Neuronal stem cell (in vitro differentiated cells): Measurements from ENCODE around the gene MALRD1.

ENCODE experiments used
- DNase-seq: peaks from one replicate; pipeline ENCODE4 v3.0.0-alpha.2; 2013; ENCODE audit warnings: low spot score
- H2AFZ ChIP-seq: one replicate; pipeline ENCODE4 v1.6.1; 2013; ENCODE audit warnings: mild to moderate bottlenecking, low read length, inconsistent platforms
- H2AK5ac ChIP-seq: 2 replicates; pipeline ENCODE4 v1.6.1; 2013; ENCODE audit warnings: low read depth, mild to moderate bottlenecking, inconsistent platforms, low read length, moderate library complexity, mixed read lengths
- H2BK120ac ChIP-seq: 2 replicates; pipeline ENCODE4 v1.6.1; 2013; ENCODE audit warnings: low read depth, mild to moderate bottlenecking, inconsistent platforms, low read length, moderate library complexity, mixed read lengths
- H2BK12ac ChIP-seq: one replicate; pipeline ENCODE4 v1.6.1; 2013; ENCODE audit warnings: low read length, inconsistent platforms
- H2BK15ac ChIP-seq: 2 replicates; pipeline ENCODE4 v1.6.1; 2013; ENCODE audit warnings: mild to moderate bottlenecking, low read length, inconsistent platforms, mixed read lengths
- H2BK5ac ChIP-seq: one replicate; pipeline ENCODE4 v1.6.1; 2013; ENCODE audit warnings: inconsistent platforms, mild to moderate bottlenecking, low read length, moderate library complexity
- H3K14ac ChIP-seq: one replicate; pipeline ENCODE4 v1.6.1; 2013; ENCODE audit warnings: low read length, inconsistent platforms
- H3K18ac ChIP-seq: 2 replicates; pipeline ENCODE4 v1.6.1; 2013; ENCODE audit warnings: low read length, inconsistent platforms
- H3K23ac ChIP-seq: 2 replicates; pipeline ENCODE4 v1.6.1; 2013; ENCODE audit warnings: low read depth, mild to moderate bottlenecking, mixed read lengths, low read length, inconsistent platforms; ENCODE audit not compliant: poor library complexity
- H3K27ac ChIP-seq: replicated peaks from 3 replicates; pipeline ENCODE4 v1.5.1; 2013; ENCODE audit warnings: low read length, inconsistent platforms
- H3K27me3 ChIP-seq, 3 experiments: 2 replicates each; pipeline ENCODE4 v1.6.1; 2013; ENCODE audit warnings: low read length in 3 of 3, mild to moderate bottlenecking in 2 of 3, inconsistent platforms in 1 of 3, low read depth in 1 of 3, mixed read lengths in 1 of 3, moderate library complexity in 1 of 3; ENCODE audit not compliant: control insufficient read depth in 3 of 3, insufficient read depth in 3 of 3
- H3K36me3 ChIP-seq, 2 donors: replicated peaks in 1 of 2; 2 replicates each; pipeline ENCODE4 v1.6.1; 2013; ENCODE audit warnings: low read length in 2 of 2; ENCODE audit not compliant: control insufficient read depth in 2 of 2, insufficient read depth in 2 of 2
- H3K4ac ChIP-seq: 2 replicates; pipeline ENCODE4 v1.6.1; 2013; ENCODE audit warnings: inconsistent platforms, mild to moderate bottlenecking, low read length, moderate library complexity
- H3K4me1 ChIP-seq, 2 donors: 1 replicate in 1 of 2; 2 replicates in 1 of 2; pipeline ENCODE4 v1.6.1; 2013; ENCODE audit warnings: low read length in 2 of 2, low read depth in 1 of 2; ENCODE audit not compliant: control insufficient read depth in 2 of 2, insufficient read depth in 1 of 2
- H3K4me2 ChIP-seq: one replicate; pipeline ENCODE4 v1.6.1; 2013; ENCODE audit warnings: mild to moderate bottlenecking, low read length, inconsistent platforms; ENCODE audit not compliant: insufficient read depth, poor library complexity, severe bottlenecking
- H3K4me3 ChIP-seq, 2 donors: 2 replicates each; pipeline ENCODE4 v1.5.1; 2013; ENCODE audit warnings: low read length in 2 of 2, mild to moderate bottlenecking in 2 of 2, inconsistent platforms in 1 of 2, moderate library complexity in 1 of 2
- H3K79me1 ChIP-seq: one replicate; pipeline ENCODE4 v1.6.1; 2013; ENCODE audit warnings: low read depth, mild to moderate bottlenecking, inconsistent platforms, low read length, moderate library complexity
- H3K9ac ChIP-seq: one replicate; pipeline ENCODE4 v1.6.1; 2013; ENCODE audit warnings: mild to moderate bottlenecking, low read depth, low read length, inconsistent platforms; ENCODE audit not compliant: poor library complexity
- H3K9me3 ChIP-seq, 2 donors: replicated peaks in 1 of 2; 2 replicates each; pipeline versions ENCODE3 to v1.6.1; 2013; ENCODE audit warnings: low read length in 2 of 2, mild to moderate bottlenecking in 2 of 2, inconsistent platforms in 1 of 2, low read depth in 1 of 2, mixed read lengths in 1 of 2, moderate library complexity in 1 of 2; ENCODE audit not compliant: control insufficient read depth in 2 of 2, insufficient read depth in 1 of 2
- H4K8ac ChIP-seq: one replicate; pipeline ENCODE4 v1.6.1; 2013; ENCODE audit warnings: low read depth, mild to moderate bottlenecking, inconsistent platforms, low read length, moderate library complexity
- H4K91ac ChIP-seq: one replicate; pipeline ENCODE4 v1.6.1; 2013; ENCODE audit warnings: low read length, low read depth, mild to moderate bottlenecking, inconsistent platforms; ENCODE audit not compliant: poor library complexity
- WGBS, 2 donors: extraction: QIAGEN DNeasy Blood & Tissue Kit; methylation state at CpG; one replicate each; pipeline ENCODE4 v1.1.7; 2013; ENCODE audit warnings: missing lambda C conversion rate in 2 of 2, mixed read lengths in 1 of 2; ENCODE audit not compliant: insufficient read length in 2 of 2, insufficient replicate concordance in 1 of 2; ENCODE audit errors: extremely low coverage in 2 of 2; 5-methylcytosine and 5-hydroxymethylcytosine counted together

Gene MALRD1

DNA sequence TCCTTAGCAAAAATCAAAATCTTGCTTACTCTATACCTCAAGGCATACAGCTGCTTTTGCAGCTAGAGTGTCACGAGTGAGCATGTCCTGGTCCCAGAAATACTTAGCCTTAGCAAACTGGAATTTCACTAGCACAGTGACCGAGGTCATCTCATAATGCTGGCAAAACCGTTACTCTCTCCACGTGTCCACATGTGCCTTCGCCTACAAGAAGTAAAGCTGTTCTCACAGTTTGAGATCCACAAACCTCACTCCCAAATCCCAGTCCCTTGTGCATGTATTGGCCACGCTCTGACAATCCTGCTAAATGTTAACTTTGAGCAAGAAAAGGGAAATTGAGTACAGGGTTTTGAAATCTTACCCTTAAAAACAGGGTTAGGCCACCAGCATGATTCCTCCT, 656.6 kb downstream of the MALRD1 start:
- Histone ChIP-seq H3K23ac (no peak overlapping the region), H2AK5ac (no peak overlapping the region), H2BK15ac (no peak overlapping the region), H2AFZ (no peak overlapping the region), H3K27ac (no peak overlapping the region), H4K91ac (no peak overlapping the region), H3K4me2 (no peak overlapping the region), H3K27me3 (no peaks in the 10 kb centered on the region), H4K8ac (no peak overlapping the region), H3K14ac (no peak overlapping the region), H3K4me1 (no peaks in the 10 kb centered on the region), H3K9me3 (no peaks in the 10 kb centered on the region), H3K9ac (no peak overlapping the region), H3K4me3 (no peak overlapping the region), H2BK12ac (no peak overlapping the region), H3K18ac (no peak overlapping the region), H3K4ac (no peak overlapping the region), H2BK120ac (no peak overlapping the region), H2BK5ac (no peak overlapping the region), H3K79me1 (no peaks in the 10 kb centered on the region), H3K36me3 (no peaks in the 10 kb centered on the region)
- WGBS, 2 donors = no CpG with 5 or more reads among the region's 6 CpGs
- no peak for DNase-seq

DNA sequence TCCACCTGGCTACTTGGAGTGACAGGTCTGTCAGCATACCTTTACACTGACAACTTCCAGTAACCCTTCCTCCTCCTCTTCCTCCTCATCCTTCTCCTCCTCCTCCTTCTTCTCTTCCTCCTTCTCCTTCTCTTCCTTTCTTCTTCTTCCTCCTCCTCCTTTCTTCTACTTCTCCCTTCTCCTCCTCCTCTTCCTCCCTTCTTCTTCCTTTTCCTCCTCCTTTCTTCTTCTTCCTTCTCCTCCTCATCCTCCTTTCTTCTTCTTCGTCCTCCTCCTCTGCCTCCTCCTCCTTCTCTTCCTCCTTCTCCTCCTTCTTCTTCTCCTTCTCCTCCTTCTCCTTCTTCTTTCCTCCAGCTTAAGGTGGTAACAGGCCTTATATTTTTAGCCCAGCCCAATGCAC, 658.3 kb downstream of the MALRD1 start:
- no peak overlapping the region for H2BK120ac ChIP-seq
- no peak overlapping the region for H3K9ac ChIP-seq
- H3K36me3 ChIP-seq = no peaks in the 10 kb centered on the region
- H2AFZ ChIP-seq = no peak overlapping the region
- H3K14ac ChIP-seq = no peak overlapping the region
- WGBS, 2 donors = no CpG with 5 or more reads among the region's 1 CpG
- H3K4ac ChIP-seq = no peak overlapping the region
- H2BK15ac ChIP-seq = no peak overlapping the region
- no peaks in the 10 kb centered on the region for H3K4me1 ChIP-seq
- H4K91ac ChIP-seq = no peak overlapping the region
- H2BK12ac ChIP-seq = no peak overlapping the region
- H2AK5ac ChIP-seq = no peak overlapping the region
- no peak overlapping the region for H3K4me3 ChIP-seq
- no peaks in the 10 kb centered on the region for H3K9me3 ChIP-seq
- no peak overlapping the region for H2BK5ac ChIP-seq
- no peaks in the 10 kb centered on the region for H3K27me3 ChIP-seq
- H3K79me1 ChIP-seq = no peaks in the 10 kb centered on the region
- H3K23ac ChIP-seq = no peak overlapping the region
- no peak overlapping the region for H3K4me2 ChIP-seq
- DNase-seq = no peak
- no peak overlapping the region for H3K18ac ChIP-seq
- H4K8ac ChIP-seq = no peak overlapping the region
- no peak overlapping the region for H3K27ac ChIP-seq

DNA sequence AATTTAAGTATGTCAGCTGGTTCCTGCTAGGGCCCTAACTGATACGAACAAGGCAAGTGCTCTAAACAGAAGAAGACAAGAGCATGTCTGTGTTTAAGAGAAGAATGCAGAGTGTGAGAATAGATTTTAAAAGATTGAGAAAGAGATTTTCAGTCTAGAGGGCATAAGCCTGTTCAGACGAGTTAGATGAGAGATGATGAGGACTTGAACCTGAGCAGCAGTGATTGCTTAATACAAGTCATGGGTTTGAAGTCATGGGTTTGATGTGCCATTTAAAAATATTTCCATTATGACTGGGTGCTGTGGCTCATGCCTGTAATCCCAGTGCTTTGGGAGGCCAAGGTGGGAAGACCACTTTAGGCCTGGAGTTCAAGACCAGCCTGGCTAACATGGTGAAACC, 658.8 kb downstream of the MALRD1 start:
- H2AFZ ChIP-seq = no peak overlapping the region
- H3K23ac ChIP-seq = no peak overlapping the region
- no peaks in the 10 kb centered on the region for H3K79me1 ChIP-seq
- H2BK15ac ChIP-seq = no peak overlapping the region
- no peaks in the 10 kb centered on the region for H3K4me1 ChIP-seq
- no peaks in the 10 kb centered on the region for H3K36me3 ChIP-seq
- no peak overlapping the region for H3K27ac ChIP-seq
- no peak overlapping the region for H4K91ac ChIP-seq
- no peaks in the 10 kb centered on the region for H3K27me3 ChIP-seq
- H4K8ac ChIP-seq = no peak overlapping the region
- no peak for DNase-seq
- H2BK120ac ChIP-seq = no peak overlapping the region
- WGBS, 2 donors = no CpG with 5 or more reads among the region's 2 CpGs
- no peak overlapping the region for H2BK5ac ChIP-seq
- no peak overlapping the region for H3K14ac ChIP-seq
- no peaks in the 10 kb centered on the region for H3K9me3 ChIP-seq
- H3K18ac ChIP-seq = no peak overlapping the region
- no peak overlapping the region for H3K4me2 ChIP-seq
- H3K4ac ChIP-seq = no peak overlapping the region
- no peak overlapping the region for H3K4me3 ChIP-seq
- no peak overlapping the region for H2AK5ac ChIP-seq
- no peak overlapping the region for H3K9ac ChIP-seq
- no peak overlapping the region for H2BK12ac ChIP-seq

DNA sequence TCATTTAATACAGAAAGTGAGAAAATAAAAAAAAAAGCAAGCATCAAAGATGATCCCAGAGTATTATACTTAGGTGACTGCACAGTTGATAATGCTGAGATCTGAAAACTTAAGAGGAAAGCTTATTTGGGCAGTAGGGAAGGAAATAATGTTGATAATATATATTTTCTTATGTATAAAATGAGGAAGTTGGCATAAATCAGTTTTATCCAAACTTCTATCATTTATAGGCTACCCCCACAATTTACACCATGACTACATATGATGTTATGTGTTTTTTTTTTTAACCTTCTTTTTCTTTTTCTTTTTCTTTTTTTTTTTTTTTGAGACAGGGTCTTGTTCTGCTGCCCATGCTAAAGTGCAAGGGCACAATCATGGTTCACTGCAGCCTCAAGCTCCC, 659.4 kb downstream of the MALRD1 start:
- H3K4me2 ChIP-seq = no peak overlapping the region
- H3K4me3 ChIP-seq = no peak overlapping the region
- no peak overlapping the region for H2AK5ac ChIP-seq
- no peak overlapping the region for H3K27ac ChIP-seq
- no peaks in the 10 kb centered on the region for H3K27me3 ChIP-seq
- H2BK15ac ChIP-seq = no peak overlapping the region
- H3K79me1 ChIP-seq = no peaks in the 10 kb centered on the region
- H2BK120ac ChIP-seq = no peak overlapping the region
- H2BK5ac ChIP-seq = no peak overlapping the region
- H4K8ac ChIP-seq = no peak overlapping the region
- H3K9me3 ChIP-seq = no peaks in the 10 kb centered on the region
- no peak overlapping the region for H4K91ac ChIP-seq
- no peak overlapping the region for H3K23ac ChIP-seq
- no peaks in the 10 kb centered on the region for H3K36me3 ChIP-seq
- H3K18ac ChIP-seq = no peak overlapping the region
- H2AFZ ChIP-seq = no peak overlapping the region
- DNase-seq = no peak
- no peak overlapping the region for H3K9ac ChIP-seq
- H3K4me1 ChIP-seq = no peaks in the 10 kb centered on the region
- H3K4ac ChIP-seq = no peak overlapping the region
- H2BK12ac ChIP-seq = no peak overlapping the region
- no peak overlapping the region for H3K14ac ChIP-seq
